ENCODE measurements around the gene SIRPD.
"Not testable (repeated sequence)": the region's sequence is repeated elsewhere in the genome, so short reads cannot be mapped to it uniquely, and the experiment has no call there.

The SIRPD gene

DNA sequence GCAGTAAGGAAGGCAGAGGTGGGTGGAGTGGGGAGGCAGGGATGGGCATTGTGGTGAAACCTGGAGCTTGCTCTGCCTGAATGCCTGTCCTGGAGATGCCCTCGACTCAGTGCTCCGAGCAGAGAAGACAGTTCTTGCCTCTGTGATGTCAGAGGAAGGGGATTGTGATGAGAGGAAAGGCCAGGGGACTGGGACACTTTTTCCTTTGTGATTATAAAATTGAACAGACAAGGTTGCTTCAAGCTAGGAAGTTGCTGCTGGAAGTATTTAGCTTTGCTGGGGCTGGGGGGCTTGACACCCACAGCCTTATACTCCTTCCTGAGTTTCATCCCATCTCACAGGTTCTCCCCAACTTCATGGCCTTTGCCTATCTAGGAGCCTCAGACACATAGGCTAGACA, at the start of gene SIRPD:
Gene SIRPD, minus strand, starts transcription at position 101 of the 400 bp plus-strand sequence. Its CDS starts 52 bp downstream, at position 49.
- no peaks in the 10 kb centered on the region for H3K79me2 ChIP-seq (ENCODE audit: control insufficient read depth, insufficient read depth, low read length, unreplicated experiment)
- H3K4me3 ChIP-seq (ENCODE audit: low read depth, low read length) = no peak within 1 kb of the TSS
- peaks cover 43% of the 10 kb centered on the region for H3K27me3 ChIP-seq (ENCODE audit: insufficient read depth, low read length)
- H3K27ac ChIP-seq (ENCODE audit: low read depth, low read length) = no peak within 1 kb of the TSS
- H3K36me3 ChIP-seq (ENCODE audit: insufficient read depth, low read length) = no peaks in the 10 kb centered on the region
- no peaks in the 10 kb centered on the region for H3K4me1 ChIP-seq (ENCODE audit: control insufficient read depth, insufficient read depth, low read length, unreplicated experiment)
- no peak within 1 kb of the TSS for H2AFZ ChIP-seq (ENCODE audit: low read length, unreplicated experiment)

GRCh38 chr20:1600736-1601135, 43.2 kb upstream of the SIRPD start:
- H3K27ac ChIP-seq (ENCODE audit: low read depth, low read length) = no peak overlapping the region
- H3K79me2 ChIP-seq (ENCODE audit: control insufficient read depth, insufficient read depth, low read length, unreplicated experiment) = no peaks in the 10 kb centered on the region
- no peak overlapping the region for H3K4me3 ChIP-seq (ENCODE audit: low read depth, low read length)
- H3K36me3 ChIP-seq (ENCODE audit: insufficient read depth, low read length) = no peaks in the 10 kb centered on the region
- no peak overlapping the region for H2AFZ ChIP-seq (ENCODE audit: low read length, unreplicated experiment)
- no peaks in the 10 kb centered on the region for H3K4me1 ChIP-seq (ENCODE audit: control insufficient read depth, insufficient read depth, low read length, unreplicated experiment)
- H3K27me3 ChIP-seq (ENCODE audit: insufficient read depth, low read length) = no peaks in the 10 kb centered on the region

DNA sequence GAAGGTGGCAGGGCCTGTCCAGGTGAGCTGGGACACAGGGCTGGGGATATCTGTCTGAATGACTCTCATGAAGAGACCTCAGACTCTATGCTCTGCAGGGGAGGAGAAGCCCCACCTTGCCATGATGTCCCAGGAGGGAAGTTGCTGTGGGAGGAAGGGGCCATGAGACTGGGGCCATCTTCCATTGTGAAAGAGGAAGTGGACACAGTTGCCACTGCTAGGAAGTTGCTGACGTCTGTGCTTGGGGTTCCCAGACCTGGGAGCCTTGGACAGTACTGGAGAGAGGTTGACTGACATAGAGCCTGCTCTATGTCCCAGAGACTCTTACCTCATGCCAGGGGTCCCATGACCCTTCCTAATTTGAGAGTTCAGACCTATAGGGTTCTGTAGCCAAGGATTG, 37.8 kb upstream of the SIRPD start:
- no peak overlapping the region for H3K4me3 ChIP-seq (ENCODE audit: low read depth, low read length)
- H3K4me1 ChIP-seq (ENCODE audit: control insufficient read depth, insufficient read depth, low read length, unreplicated experiment) = no peaks in the 10 kb centered on the region
- no peaks in the 10 kb centered on the region for H3K79me2 ChIP-seq (ENCODE audit: control insufficient read depth, insufficient read depth, low read length, unreplicated experiment)
- H3K36me3 ChIP-seq (ENCODE audit: insufficient read depth, low read length) = no peaks in the 10 kb centered on the region
- H3K27me3 ChIP-seq (ENCODE audit: insufficient read depth, low read length) = no peaks in the 10 kb centered on the region
- no peak overlapping the region for H2AFZ ChIP-seq (ENCODE audit: low read length, unreplicated experiment)
- H3K27ac ChIP-seq (ENCODE audit: low read depth, low read length) = no peak overlapping the region

GRCh38 chr20:1588533-1589460, 31.3 kb upstream of the SIRPD start:
- Histone ChIP-seq H3K4me1 (ENCODE audit: control insufficient read depth, insufficient read depth, low read length, unreplicated experiment) (no peaks in the 10 kb centered on the region), H3K27ac (ENCODE audit: low read depth, low read length) (no peak overlapping the region), H3K4me3 (ENCODE audit: low read depth, low read length) (no peak overlapping the region), H3K36me3 (ENCODE audit: insufficient read depth, low read length) (no peaks in the 10 kb centered on the region), H2AFZ (ENCODE audit: low read length, unreplicated experiment) (no peak overlapping the region), H3K79me2 (ENCODE audit: control insufficient read depth, insufficient read depth, low read length, unreplicated experiment) (no peaks in the 10 kb centered on the region), H3K27me3 (ENCODE audit: insufficient read depth, low read length) (no peaks in the 10 kb centered on the region)

DNA sequence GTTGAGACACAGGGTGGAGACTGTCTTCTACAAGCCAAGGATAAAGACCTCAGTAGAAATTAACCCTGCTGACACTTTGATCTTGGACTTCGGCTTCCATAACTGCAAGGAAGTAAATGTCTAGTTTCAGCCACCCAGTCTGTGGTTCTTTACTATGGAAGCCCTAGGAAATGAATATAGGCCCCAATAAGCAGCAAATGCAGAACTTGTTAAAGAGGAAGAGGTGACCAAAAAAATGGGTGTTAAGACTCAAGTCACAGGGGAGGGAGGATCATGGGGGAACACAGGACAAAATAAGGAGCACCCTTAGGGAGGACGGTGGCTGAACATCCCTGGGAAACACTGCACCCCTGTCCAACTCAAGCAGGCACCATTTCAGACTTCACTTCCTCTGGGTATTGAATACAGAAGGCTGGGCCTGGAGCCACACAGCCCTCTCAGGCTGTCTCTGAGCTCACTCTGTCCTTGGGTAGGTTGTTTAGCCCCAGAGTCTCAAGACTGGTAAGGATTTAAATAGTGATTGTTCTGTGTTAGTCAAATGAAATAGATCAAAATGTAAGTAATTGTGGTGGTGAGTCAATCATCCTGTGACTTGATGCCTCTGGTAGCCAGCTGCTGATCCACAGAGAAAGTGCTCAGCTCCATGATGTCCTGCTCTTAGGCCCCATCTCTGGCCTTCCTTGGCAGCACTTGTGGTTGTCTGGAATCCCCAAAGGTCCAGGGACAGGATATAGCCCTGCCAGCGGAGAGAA, 30.5 kb upstream of the SIRPD start:
- Histone ChIP-seq H3K79me2 (ENCODE audit: control insufficient read depth, insufficient read depth, low read length, unreplicated experiment) (no peaks in the 10 kb centered on the region), H3K36me3 (ENCODE audit: insufficient read depth, low read length) (no peaks in the 10 kb centered on the region), H3K4me3 (ENCODE audit: low read depth, low read length) (no peak overlapping the region), H3K27ac (ENCODE audit: low read depth, low read length) (no peak overlapping the region), H2AFZ (ENCODE audit: low read length, unreplicated experiment) (no peak overlapping the region), H3K4me1 (ENCODE audit: control insufficient read depth, insufficient read depth, low read length, unreplicated experiment) (no peaks in the 10 kb centered on the region), H3K27me3 (ENCODE audit: insufficient read depth, low read length) (no peaks in the 10 kb centered on the region)

GRCh38 chr20:1579488-1579887, 22.0 kb upstream of the SIRPD start:
- no peak overlapping the region for H2AFZ ChIP-seq (ENCODE audit: low read length, unreplicated experiment)
- H3K79me2 ChIP-seq (ENCODE audit: control insufficient read depth, insufficient read depth, low read length, unreplicated experiment) = no peaks in the 10 kb centered on the region
- no peak overlapping the region for H3K4me3 ChIP-seq (ENCODE audit: low read depth, low read length)
- H3K36me3 ChIP-seq (ENCODE audit: insufficient read depth, low read length) = no peaks in the 10 kb centered on the region
- no peaks in the 10 kb centered on the region for H3K27me3 ChIP-seq (ENCODE audit: insufficient read depth, low read length)
- no peaks in the 10 kb centered on the region for H3K4me1 ChIP-seq (ENCODE audit: control insufficient read depth, insufficient read depth, low read length, unreplicated experiment)
- H3K27ac ChIP-seq (ENCODE audit: low read depth, low read length) = no peak overlapping the region

DNA sequence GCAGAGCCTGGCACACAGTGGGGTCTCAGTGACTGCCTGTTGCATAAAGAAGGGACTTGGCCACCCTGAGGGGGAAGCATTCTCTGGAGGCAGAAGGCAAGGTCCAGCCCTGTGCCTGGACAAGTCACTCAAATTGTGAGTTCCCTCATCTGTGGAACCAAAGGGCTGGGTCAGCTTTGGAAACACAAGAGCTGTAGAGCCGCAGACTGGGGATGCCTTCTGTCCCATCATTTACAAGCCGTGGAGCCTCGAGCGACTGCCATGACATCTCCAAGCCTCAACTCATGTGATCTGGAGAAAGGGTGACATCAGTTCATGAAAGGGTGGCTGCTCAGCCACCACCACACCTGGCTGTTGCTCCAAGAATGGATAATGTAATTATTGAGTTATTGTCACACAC, 20.4 kb upstream of the SIRPD start:
- no peaks in the 10 kb centered on the region for H3K79me2 ChIP-seq (ENCODE audit: control insufficient read depth, insufficient read depth, low read length, unreplicated experiment)
- no peak overlapping the region for H2AFZ ChIP-seq (ENCODE audit: low read length, unreplicated experiment)
- H3K4me3 ChIP-seq (ENCODE audit: low read depth, low read length) = no peak overlapping the region
- H3K36me3 ChIP-seq (ENCODE audit: insufficient read depth, low read length) = no peaks in the 10 kb centered on the region
- no peak overlapping the region for H3K27ac ChIP-seq (ENCODE audit: low read depth, low read length)
- no peaks in the 10 kb centered on the region for H3K27me3 ChIP-seq (ENCODE audit: insufficient read depth, low read length)
- H3K4me1 ChIP-seq (ENCODE audit: control insufficient read depth, insufficient read depth, low read length, unreplicated experiment) = no peaks in the 10 kb centered on the region

- not testable (repeated sequence) for H3K79me2 ChIP-seq (ENCODE audit: control insufficient read depth, insufficient read depth, low read length, unreplicated experiment); H3K4me1 ChIP-seq (ENCODE audit: control insufficient read depth, insufficient read depth, low read length, unreplicated experiment); H2AFZ ChIP-seq (ENCODE audit: low read length, unreplicated experiment); H3K4me3 ChIP-seq (ENCODE audit: low read depth, low read length); H3K27me3 ChIP-seq (ENCODE audit: insufficient read depth, low read length); H3K36me3 ChIP-seq (ENCODE audit: insufficient read depth, low read length); H3K27ac ChIP-seq (ENCODE audit: low read depth, low read length)
These were observed 19.8 kb upstream of the SIRPD start for GRCh38 chr20:1577313-1577712.

DNA sequence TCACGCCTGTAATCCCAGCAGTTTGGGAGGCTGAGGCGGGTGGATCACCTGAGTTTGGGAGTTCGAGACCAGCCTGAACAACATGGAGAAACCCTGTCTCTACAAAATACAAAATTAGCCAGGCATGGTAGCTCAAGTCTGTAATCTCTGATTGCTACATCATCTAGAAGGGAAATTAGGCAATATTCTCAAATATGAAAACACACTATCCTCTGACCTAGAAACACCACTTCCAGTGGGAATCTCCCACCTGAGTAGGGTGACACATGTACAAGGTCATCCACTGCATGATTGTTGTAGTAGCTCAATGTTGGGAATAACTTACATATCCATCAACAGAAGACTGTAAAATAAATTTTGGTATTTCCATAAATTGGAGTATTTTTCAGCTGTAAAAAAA, 19.1 kb upstream of the SIRPD start:
- Histone ChIP-seq H3K36me3 (ENCODE audit: insufficient read depth, low read length) (no peaks in the 10 kb centered on the region), H3K27me3 (ENCODE audit: insufficient read depth, low read length) (no peaks in the 10 kb centered on the region), H2AFZ (ENCODE audit: low read length, unreplicated experiment) (no peak overlapping the region), H3K4me3 (ENCODE audit: low read depth, low read length) (no peak overlapping the region), H3K79me2 (ENCODE audit: control insufficient read depth, insufficient read depth, low read length, unreplicated experiment) (no peaks in the 10 kb centered on the region), H3K4me1 (ENCODE audit: control insufficient read depth, insufficient read depth, low read length, unreplicated experiment) (no peaks in the 10 kb centered on the region), H3K27ac (ENCODE audit: low read depth, low read length) (no peak overlapping the region)

GRCh38 chr20:1576003-1576402, 18.5 kb upstream of the SIRPD start:
- not testable (repeated sequence) for H3K79me2 ChIP-seq (ENCODE audit: control insufficient read depth, insufficient read depth, low read length, unreplicated experiment); H3K36me3 ChIP-seq (ENCODE audit: insufficient read depth, low read length); H3K4me3 ChIP-seq (ENCODE audit: low read depth, low read length); H3K27ac ChIP-seq (ENCODE audit: low read depth, low read length); H3K27me3 ChIP-seq (ENCODE audit: insufficient read depth, low read length); H3K4me1 ChIP-seq (ENCODE audit: control insufficient read depth, insufficient read depth, low read length, unreplicated experiment); H2AFZ ChIP-seq (ENCODE audit: low read length, unreplicated experiment)

GRCh38 chr20:1571583-1571982, 14.1 kb upstream of the SIRPD start:
- not testable (repeated sequence) for H3K27ac ChIP-seq (ENCODE audit: low read depth, low read length); H3K79me2 ChIP-seq (ENCODE audit: control insufficient read depth, insufficient read depth, low read length, unreplicated experiment); H3K27me3 ChIP-seq (ENCODE audit: insufficient read depth, low read length); H3K36me3 ChIP-seq (ENCODE audit: insufficient read depth, low read length); H3K4me3 ChIP-seq (ENCODE audit: low read depth, low read length); H2AFZ ChIP-seq (ENCODE audit: low read length, unreplicated experiment)
- peaks cover 25% of the 10 kb centered on the region for H3K4me1 ChIP-seq (ENCODE audit: control insufficient read depth, insufficient read depth, low read length, unreplicated experiment)
